ENCODE results near the gene GJC1.

GJC1 gene

DNA sequence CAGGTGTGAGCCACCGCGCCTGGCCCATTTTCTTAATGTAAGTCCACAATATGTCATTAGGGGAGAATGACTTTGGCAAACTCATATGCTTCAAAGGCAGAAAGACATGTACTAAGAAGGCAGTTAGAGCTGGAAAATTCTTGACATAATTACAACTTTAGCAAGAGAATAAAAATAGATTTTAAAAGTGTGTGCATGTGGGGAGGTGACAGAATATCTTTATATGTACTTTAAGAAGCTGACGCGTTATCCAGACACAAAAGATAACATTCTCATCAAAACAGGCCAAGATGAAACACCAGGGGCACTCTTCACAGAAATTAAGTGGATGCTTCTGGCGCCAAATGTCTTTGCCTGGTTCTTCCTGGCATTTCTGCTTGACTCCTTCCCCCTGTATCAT lies 28.2 kb downstream of the GJC1 start:
- no peak for DNase-seq
- Histone ChIP-seq H3K27me3 (ENCODE audit: insufficient read depth, low read depth, severe bottlenecking) (no peaks in the 10 kb centered on the region), H3K9me3 (ENCODE audit: severe bottlenecking) (no peaks in the 10 kb centered on the region), H3K27ac (no peak overlapping the region), H3K4me3 (ENCODE audit: low read depth, low read length) (no peak overlapping the region), H3K36me3 (peaks cover 97% of the 10 kb centered on the region)
- TF ChIP-seq, protein P1, sequence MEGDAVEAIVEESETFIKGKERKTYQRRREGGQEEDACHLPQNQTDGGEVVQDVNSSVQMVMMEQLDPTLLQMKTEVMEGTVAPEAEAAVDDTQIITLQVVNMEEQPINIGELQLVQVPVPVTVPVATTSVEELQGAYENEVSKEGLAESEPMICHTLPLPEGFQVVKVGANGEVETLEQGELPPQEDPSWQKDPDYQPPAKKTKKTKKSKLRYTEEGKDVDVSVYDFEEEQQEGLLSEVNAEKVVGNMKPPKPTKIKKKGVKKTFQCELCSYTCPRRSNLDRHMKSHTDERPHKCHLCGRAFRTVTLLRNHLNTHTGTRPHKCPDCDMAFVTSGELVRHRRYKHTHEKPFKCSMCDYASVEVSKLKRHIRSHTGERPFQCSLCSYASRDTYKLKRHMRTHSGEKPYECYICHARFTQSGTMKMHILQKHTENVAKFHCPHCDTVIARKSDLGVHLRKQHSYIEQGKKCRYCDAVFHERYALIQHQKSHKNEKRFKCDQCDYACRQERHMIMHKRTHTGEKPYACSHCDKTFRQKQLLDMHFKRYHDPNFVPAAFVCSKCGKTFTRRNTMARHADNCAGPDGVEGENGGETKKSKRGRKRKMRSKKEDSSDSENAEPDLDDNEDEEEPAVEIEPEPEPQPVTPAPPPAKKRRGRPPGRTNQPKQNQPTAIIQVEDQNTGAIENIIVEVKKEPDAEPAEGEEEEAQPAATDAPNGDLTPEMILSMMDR (IDR thresholded peaks at IDR 0.05; ENCODE audit: low read depth, low read length) = no peak

DNA sequence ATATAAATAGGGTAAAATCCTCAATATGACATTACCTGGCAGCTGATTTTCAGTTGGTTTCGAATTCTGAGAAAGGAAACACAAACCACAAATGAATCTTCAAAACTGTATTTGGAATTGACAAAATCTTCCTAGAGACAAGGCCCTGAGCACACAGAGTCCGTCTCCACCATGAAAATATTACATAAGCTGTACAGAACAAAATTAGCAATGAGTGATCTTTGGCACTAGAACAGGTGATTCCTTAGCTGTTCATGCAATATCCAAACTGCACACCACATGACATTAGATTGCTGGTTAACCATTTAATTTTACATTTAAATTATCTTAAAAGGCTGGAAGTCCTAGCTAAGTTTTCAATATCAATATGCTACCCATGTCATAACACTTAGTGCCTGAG lies 31.7 kb downstream of the GJC1 start:
- no peak for DNase-seq
- Histone ChIP-seq H3K4me3 (ENCODE audit: low read depth, low read length) (no peak overlapping the region), H3K9me3 (ENCODE audit: severe bottlenecking) (no peaks in the 10 kb centered on the region), H3K27ac (no peak overlapping the region), H3K27me3 (ENCODE audit: insufficient read depth, low read depth, severe bottlenecking) (no peaks in the 10 kb centered on the region), H3K36me3 (peaks cover 62% of the 10 kb centered on the region)
- TF ChIP-seq, protein P1 (IDR thresholded peaks at IDR 0.05; ENCODE audit: low read depth, low read length) = no peak

DNA sequence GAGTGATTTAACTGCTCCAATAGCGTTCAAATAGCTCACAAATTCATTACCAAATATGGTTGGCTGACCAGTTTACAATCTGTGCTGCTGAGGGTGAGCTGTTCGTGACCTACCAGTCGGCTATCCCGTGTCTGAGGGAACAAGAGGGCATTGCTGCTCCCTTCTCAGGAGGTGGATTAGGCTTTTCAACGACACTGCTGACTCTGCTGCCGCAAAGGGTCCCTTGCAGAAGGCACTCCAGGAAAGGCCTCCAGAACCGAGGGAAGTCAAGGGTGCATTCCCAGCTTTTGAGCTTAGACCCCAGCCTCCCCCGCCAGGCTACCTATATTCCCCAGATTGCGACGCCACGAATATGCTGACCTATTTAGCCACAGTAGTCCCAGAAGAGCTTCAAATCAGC lies 32.3 kb downstream of the GJC1 start:
- H3K36me3 ChIP-seq = peaks cover 57% of the 10 kb centered on the region
- H3K27me3 ChIP-seq (ENCODE audit: insufficient read depth, low read depth, severe bottlenecking) = no peaks in the 10 kb centered on the region
- no peak overlapping the region for H3K4me3 ChIP-seq (ENCODE audit: low read depth, low read length)
- TF ChIP-seq, protein P1 (IDR thresholded peaks at IDR 0.05; ENCODE audit: low read depth, low read length) = no peak
- DNase-seq = no peak
- H3K9me3 ChIP-seq (ENCODE audit: severe bottlenecking) = no peaks in the 10 kb centered on the region
- H3K27ac ChIP-seq = no peak overlapping the region

DNA sequence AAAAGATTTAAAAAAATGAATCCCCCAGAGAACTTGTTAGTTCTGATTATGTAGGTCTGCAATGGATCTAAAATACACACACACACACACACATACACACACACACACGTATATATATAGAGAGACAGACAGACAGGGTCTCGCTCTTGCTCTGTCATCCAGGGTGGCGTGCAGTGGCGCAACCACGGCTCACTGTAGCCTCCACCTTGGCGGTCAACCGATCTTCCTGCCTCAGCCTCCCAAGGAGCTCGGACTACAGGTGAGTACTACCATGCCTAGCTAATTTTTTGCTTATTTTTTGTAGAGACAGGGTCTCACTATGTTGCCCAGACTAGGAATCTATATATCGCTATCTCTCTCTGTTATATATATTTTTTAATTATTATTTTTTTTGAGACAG lies 33.4 kb downstream of the GJC1 start:
- TF ChIP-seq, protein P1 (IDR thresholded peaks at IDR 0.05; ENCODE audit: low read depth, low read length) = no peak
- Histone ChIP-seq H3K4me3 (ENCODE audit: low read depth, low read length) (no peak overlapping the region), H3K9me3 (ENCODE audit: severe bottlenecking) (no peaks in the 10 kb centered on the region), H3K27me3 (ENCODE audit: insufficient read depth, low read depth, severe bottlenecking) (no peaks in the 10 kb centered on the region), H3K36me3 (peaks cover 46% of the 10 kb centered on the region), H3K27ac (no peak overlapping the region)
- no peak for DNase-seq

DNA sequence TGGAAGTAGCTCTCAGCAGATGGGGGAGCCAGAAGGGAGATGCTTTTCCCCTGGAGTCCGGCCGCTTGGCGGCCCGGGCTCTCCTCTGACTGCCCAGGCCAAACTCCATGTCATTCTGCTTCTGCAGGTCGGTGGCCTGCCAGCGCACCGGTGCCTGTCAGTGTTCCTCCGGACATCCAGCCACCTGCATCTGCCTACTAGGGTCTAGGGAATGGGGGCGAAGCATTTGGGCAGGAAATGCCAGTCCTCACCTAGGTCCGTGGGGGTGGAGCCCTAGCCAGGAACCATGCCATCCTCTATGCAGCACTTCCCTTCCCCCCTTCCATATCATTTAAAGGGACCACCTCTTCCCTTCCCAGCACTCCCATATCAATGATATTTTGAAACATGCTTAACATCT lies 34.2 kb downstream of the GJC1 start:
- Histone ChIP-seq H3K27me3 (ENCODE audit: insufficient read depth, low read depth, severe bottlenecking) (no peaks in the 10 kb centered on the region), H3K36me3 (peaks cover 38% of the 10 kb centered on the region), H3K9me3 (ENCODE audit: severe bottlenecking) (no peaks in the 10 kb centered on the region), H3K27ac (no peak overlapping the region), H3K4me3 (ENCODE audit: low read depth, low read length) (no peak overlapping the region)
- no peak for DNase-seq
- TF ChIP-seq, protein P1 (IDR thresholded peaks at IDR 0.05; ENCODE audit: low read depth, low read length) = no peak

DNA sequence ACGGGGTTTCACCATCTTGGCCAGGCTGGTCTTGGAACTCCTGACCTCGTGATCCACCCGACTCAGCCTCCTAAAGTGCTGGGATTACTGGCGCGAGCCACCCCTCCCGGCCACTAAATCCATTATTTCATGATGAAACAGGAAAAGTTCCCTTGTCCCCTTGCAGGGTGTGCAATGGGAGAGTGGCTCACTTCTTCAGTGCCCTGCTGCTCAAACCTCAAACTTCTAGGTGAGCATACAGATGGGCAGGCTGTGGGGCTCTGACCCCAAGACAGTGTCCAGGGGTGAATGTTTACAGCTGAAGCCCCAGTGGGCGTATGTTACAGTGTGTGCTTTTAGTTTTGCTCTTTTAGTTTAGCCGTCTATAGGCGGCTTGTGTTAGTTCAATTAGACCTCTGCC lies 34.7 kb downstream of the GJC1 start:
- Histone ChIP-seq H3K27me3 (ENCODE audit: insufficient read depth, low read depth, severe bottlenecking) (no peaks in the 10 kb centered on the region), H3K9me3 (ENCODE audit: severe bottlenecking) (no peaks in the 10 kb centered on the region), H3K36me3 (peaks cover 33% of the 10 kb centered on the region), H3K27ac (no peak overlapping the region), H3K4me3 (ENCODE audit: low read depth, low read length) (no peak overlapping the region)
- DNase-seq = no peak
- TF ChIP-seq, protein P1 (IDR thresholded peaks at IDR 0.05; ENCODE audit: low read depth, low read length) = no peak
